Esophagus muscularis mucosa (tissue), 4 donors: ENCODE results near the gene MIR17HG. TPM values are rescaled to one million over a fixed set of nuclear protein-coding genes. Genes with fewer than 3 reads are reported as not detected.
A peak's percentile ranks its signal among the peaks of the same experiment; 100 is the strongest.
"Not testable (repeated sequence)": the region's sequence is repeated elsewhere in the genome, so short reads cannot be mapped to it uniquely, and the experiment has no call there.

Experiments used
- DNase-seq: peaks from one replicate; pipeline ENCODE4 v3.0.0-alpha.2; 2017; ENCODE audit errors: extremely low spot score
- H3K27ac ChIP-seq, 4 donors: fragments of 200-600 bp; sonication (generic); replicated peaks in 1 of 4; 1 replicate in 3 of 4; 2 replicates in 1 of 4; pipeline ENCODE4 v1.5.1; 2016 to 2019; ENCODE audit warnings: mild to moderate bottlenecking in 1 of 4
- H3K27me3 ChIP-seq, 4 donors: fragments of 200-600 bp; sonication (generic); one replicate each; pipeline versions ENCODE4 v1.5.1 to v1.6.0; 2016 to 2019
- H3K36me3 ChIP-seq, 4 donors: fragments of 200-600 bp; sonication (generic); one replicate each; pipeline ENCODE4 v1.5.1; 2016 to 2019
- H3K4me1 ChIP-seq, 4 donors: fragments of 200-600 bp; sonication (generic); one replicate each; pipeline ENCODE4 v1.5.1; 2016 to 2019
- H3K4me3 ChIP-seq, 4 donors: fragments of 200-600 bp; sonication (generic); 1 replicate in 2 of 4; 2 replicates in 2 of 4; pipeline ENCODE4 v1.5.1; 2016 to 2019; ENCODE audit warnings: mild to moderate bottlenecking in 4 of 4, moderate library complexity in 1 of 4
- H3K9me3 ChIP-seq, 4 donors: fragments of 200-600 bp; sonication (generic); 1 replicate in 3 of 4; 2 replicates in 1 of 4; pipeline ENCODE4 v1.5.1; 2016 to 2019
- CTCF ChIP-seq, 3 experiments: fragments of 200-600 bp in 2 of 3; fragments of 450-650 bp in 1 of 3; sonication (generic) in 2 of 3; IDR thresholded peaks; one replicate each; pipeline ENCODE4 v1.5.1; 2017 to 2019; ENCODE audit warnings: antibody characterized with exemption in 3 of 3, mild to moderate bottlenecking in 2 of 3, moderate library complexity in 1 of 3
- EP300 ChIP-seq: sonication (generic); formaldehyde crosslinking; IDR thresholded peaks from one replicate; pipeline ENCODE4 v1.6.1; 2017; ENCODE audit warnings: antibody characterized with exemption
- POLR2A ChIP-seq: fragments of 450-650 bp; IDR thresholded peaks from one replicate; pipeline ENCODE4 v1.6.1; 2017; ENCODE audit warnings: antibody characterized with exemption, moderate library complexity, mild to moderate bottlenecking, low read depth
- POLR2AphosphoS5 ChIP-seq, 2 donors: sonication (generic); formaldehyde crosslinking; IDR thresholded peaks; one replicate each; pipeline ENCODE4 v1.6.1; 2017; ENCODE audit warnings: antibody characterized with exemption in 2 of 2
- WGBS: methylation state at CpG from one replicate; pipeline ENCODE4 v1.1.5; 2018; 5-methylcytosine and 5-hydroxymethylcytosine counted together
- intact Hi-C: fragments of 100-400 bp; cut with DNase I; formaldehyde crosslinking; loops from one replicate; pipeline ENCODE4 v1.15.1; 2023
- total RNA-seq, 4 donors: library from RNA; depleted of rRNA; stranded (reverse); fragments of >200 nt; gene quantifications; one replicate each; pipeline versions ENCODE4 v1.1.0 to v1.2.1, GENCODE V29; 2016

MIR17HG gene
- total RNA-seq, 4 donors from 2014 or later = 0.45 to 6.6 (median 1.9) TPM

GRCh38 chr13:91313103-91313502 lies 34.4 kb upstream of the MIR17HG start:
- Histone ChIP-seq H3K9me3 (no peaks in the 10 kb centered on the region), H3K27ac (no peak overlapping the region), H3K27me3 (peaks cover 0 to 42% (median 2%) of the 10 kb centered on the region in 4 donors), H3K4me1 (peaks cover 0 to 2% (median 0%) of the 10 kb centered on the region in 4 donors), H3K4me3 (peak overlapping the region in 1 of 4 donors; percentile 20), H3K36me3 (no peaks in the 10 kb centered on the region)
- TF ChIP-seq CTCF (IDR thresholded peaks at IDR 0.05) (peak; percentile 43 to 72 (median 50)), POLR2AphosphoS5 (IDR thresholded peaks at IDR 0.05) (no peak), POLR2A (no peak)
- DNase-seq = no peak
- WGBS = 16% methylated on average over 5 of the region's 5 CpGs
- intact Hi-C loops = loop anchor here (5.0 kb wide), 1 partner anchor 34 kb away; the partner anchor contains the start of gene MIR17HG

GRCh38 chr13:91313581-91313980 lies 33.9 kb upstream of the MIR17HG start:
- intact Hi-C loops = loop anchor here (5.0 kb wide), 1 partner anchor 34 kb away; the partner anchor contains the start of gene MIR17HG
- TF ChIP-seq POLR2AphosphoS5 (IDR thresholded peaks at IDR 0.05) = no peak
- TF ChIP-seq EP300 = no peak
- no peak for TF ChIP-seq CTCF (IDR thresholded peaks at IDR 0.05)
- no peak for TF ChIP-seq POLR2A
- Histone ChIP-seq H3K9me3 (no peaks in the 10 kb centered on the region), H3K4me3 (no peak overlapping the region), H3K36me3 (no peaks in the 10 kb centered on the region), H3K27ac (no peak overlapping the region), H3K4me1 (peaks cover 0 to 2% (median 0%) of the 10 kb centered on the region in 4 donors), H3K27me3 (peaks cover 0 to 42% (median 2%) of the 10 kb centered on the region in 4 donors)
- DNase-seq = no peak
- 57% methylated on average over 4 of the region's 4 CpGs for WGBS

GRCh38 chr13:91314888-91315287 lies 32.6 kb upstream of the MIR17HG start:
- Histone ChIP-seq H3K9me3 (no peaks in the 10 kb centered on the region), H3K27me3 (peaks cover 0 to 44% (median 2%) of the 10 kb centered on the region in 4 donors), H3K4me3 (no peak overlapping the region), H3K27ac (no peak overlapping the region), H3K4me1 (peaks cover 0 to 2% (median 0%) of the 10 kb centered on the region in 4 donors), H3K36me3 (no peaks in the 10 kb centered on the region)
- no peak for DNase-seq
- intact Hi-C loops = loop anchor here (5.0 kb wide), 1 partner anchor 32 kb away; the partner anchor contains the start of gene MIR17HG
- TF ChIP-seq CTCF (IDR thresholded peaks at IDR 0.05) (no peak), POLR2AphosphoS5 (IDR thresholded peaks at IDR 0.05) (no peak), POLR2A (no peak), EP300 (no peak)

GRCh38 chr13:91318886-91319285 lies 28.6 kb upstream of the MIR17HG start:
- Histone ChIP-seq H3K36me3 (no peaks in the 10 kb centered on the region), H3K4me1 (no peaks in the 10 kb centered on the region), H3K4me3 (no peak overlapping the region), H3K27ac (no peak overlapping the region), H3K9me3 (no peaks in the 10 kb centered on the region), H3K27me3 (peaks cover 0 to 37% (median 2%) of the 10 kb centered on the region in 4 donors)
- intact Hi-C loops = no loop called here
- TF ChIP-seq POLR2A (no peak), CTCF (IDR thresholded peaks at IDR 0.05) (no peak), EP300 (no peak), POLR2AphosphoS5 (IDR thresholded peaks at IDR 0.05) (no peak)
- 87% methylated on average over 6 of the region's 6 CpGs for WGBS
- no peak for DNase-seq

GRCh38 chr13:91319996-91320395 lies 27.5 kb upstream of the MIR17HG start:
- 97% methylated on average over 8 of the region's 8 CpGs for WGBS
- Histone ChIP-seq H3K27me3 (peaks cover 0 to 26% (median under 1%) of the 10 kb centered on the region in 4 donors), H3K4me1 (no peaks in the 10 kb centered on the region), H3K9me3 (no peaks in the 10 kb centered on the region), H3K4me3 (no peak overlapping the region), H3K36me3 (no peaks in the 10 kb centered on the region), H3K27ac (no peak overlapping the region)
- TF ChIP-seq CTCF (IDR thresholded peaks at IDR 0.05) (no peak), POLR2AphosphoS5 (IDR thresholded peaks at IDR 0.05) (no peak), EP300 (no peak), POLR2A (no peak)
- intact Hi-C loops = no loop called here
- DNase-seq = no peak

- H3K4me1 ChIP-seq, intact Hi-C loops, H3K27ac ChIP-seq, H3K9me3 ChIP-seq, H3K4me3 ChIP-seq, H3K36me3 ChIP-seq, DNase-seq: not testable (repeated sequence)
- WGBS = 45% methylated on average over 1 of the region's 1 CpG
- H3K27me3 ChIP-seq = peaks cover 0 to 17% (median 0%) of the 10 kb centered on the region in 4 donors
Measured at GRCh38 chr13:91320990-91321389, 26.5 kb upstream of the MIR17HG start.
